Measurements from ENCODE around the gene MRPL28.
"Not testable (repeated sequence)": the region's sequence is repeated elsewhere in the genome, so short reads cannot be mapped to it uniquely, and the experiment has no call there.

- not testable (repeated sequence) for TF ChIP-seq CTCF, POLR2A, POLR2AphosphoS5 (IDR thresholded peaks at IDR 0.05)
These were observed 35.3 kb downstream of the MRPL28 start for GRCh38 chr16:334861-335632.

All from gastroesophageal sphincter (tissue), 3 donors.